Measurements from ENCODE around the gene IGFN1. TPM values are rescaled to one million over a fixed set of nuclear protein-coding genes. Genes with fewer than 3 reads are reported as not detected.

Gene IGFN1
- total and polyA plus RNA-seq, 9 of the 15 experiments (the other 6 are each of a cell fraction or from before 2014, with no cell fraction given): 0.04 TPM; not detected in 8

DNA sequence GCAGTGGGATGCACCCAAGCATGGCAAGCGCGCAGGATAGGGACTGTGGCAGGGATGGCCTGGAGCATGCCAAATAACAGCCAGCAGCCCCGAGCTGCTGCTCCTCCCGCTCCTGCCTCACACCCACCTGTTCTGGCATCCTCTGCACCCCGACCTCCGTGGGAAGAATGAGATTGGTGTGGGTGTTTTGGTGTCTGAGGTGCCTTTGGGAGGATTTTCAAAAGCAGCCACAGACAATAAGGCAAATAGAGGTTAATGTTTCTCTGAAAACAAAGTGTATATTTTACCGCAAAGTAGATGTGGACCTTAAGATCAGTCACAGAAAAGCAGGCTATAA, 35.5 kb downstream of the IGFN1 start:
- FAIRE-seq: no peak

More for the DNA sequence above, 35.5 kb downstream of the IGFN1 start:
- ATAC-seq (no peak), DNase-seq (ENCODE audit: extremely low read depth in 1 of 4, low spot score in 3 of 4) (no peak)
- Histone ChIP-seq H3K27me3 (ENCODE audit: control insufficient read depth in 2 of 2, insufficient read depth in 2 of 2, low read length in 2 of 2) (peaks cover 46 to 73% of the 10 kb centered on the region in 2 experiments), H3K36me3 (ENCODE audit: control insufficient read depth, insufficient read depth, low read length) (no peaks in the 10 kb centered on the region), H3K79me2 (ENCODE audit: control insufficient read depth, insufficient read depth, low read length) (no peaks in the 10 kb centered on the region), H2AFZ (ENCODE audit: low read depth, low read length) (no peak overlapping the region), H3K27ac (ENCODE audit: extremely low read depth, low read depth, low read length) (no peak overlapping the region), H3K4me1 (replicated peaks in 1 of 2; ENCODE audit: control insufficient read depth in 2 of 2, insufficient read depth in 2 of 2, low read length in 2 of 2) (peaks cover 0 to 7% of the 10 kb centered on the region in 2 experiments; a peak in 1 of 5 replicates), H3K9me3 (replicated peaks; ENCODE audit: control insufficient read depth, insufficient read depth, low read depth, low read length) (no peaks in the 10 kb centered on the region), H3K4me2 (ENCODE audit: insufficient read depth, low read length) (no peak overlapping the region), H3K9me1 (ENCODE audit: control insufficient read depth, insufficient read depth, low read length) (no peaks in the 10 kb centered on the region), H4K20me1 (replicated peaks; ENCODE audit: control insufficient read depth, insufficient read depth, low read length) (peaks cover 13% of the 10 kb centered on the region; the same call in 1 of the 2 replicates), H3K4me3 (no peak overlapping the region), H3K9ac (ENCODE audit: insufficient read depth in 1 of 2, low read depth in 2 of 2, low read length in 2 of 2) (no peak overlapping the region)
- in situ Hi-C loops (cut with MboI): no loop called here
- CTCF ChIA-PET (ENCODE audit: low intra/inter-chr PET ratio): interaction anchor here (0.5 kb wide), 1 partner anchor 94 kb away, joined by 3 read pairs; no protein-coding TSS in a partner anchor
- 10% methylated on average over 7 of the region's 7 CpGs for WGBS (ENCODE audit: insufficient coverage, low coverage, missing lambda C conversion rate)
- TF ChIP-seq PCBP1 (IDR thresholded peaks at IDR 0.05; ENCODE audit: low read depth, low read length, poor library complexity, severe bottlenecking): no peak
- TF ChIP-seq, protein P1, sequence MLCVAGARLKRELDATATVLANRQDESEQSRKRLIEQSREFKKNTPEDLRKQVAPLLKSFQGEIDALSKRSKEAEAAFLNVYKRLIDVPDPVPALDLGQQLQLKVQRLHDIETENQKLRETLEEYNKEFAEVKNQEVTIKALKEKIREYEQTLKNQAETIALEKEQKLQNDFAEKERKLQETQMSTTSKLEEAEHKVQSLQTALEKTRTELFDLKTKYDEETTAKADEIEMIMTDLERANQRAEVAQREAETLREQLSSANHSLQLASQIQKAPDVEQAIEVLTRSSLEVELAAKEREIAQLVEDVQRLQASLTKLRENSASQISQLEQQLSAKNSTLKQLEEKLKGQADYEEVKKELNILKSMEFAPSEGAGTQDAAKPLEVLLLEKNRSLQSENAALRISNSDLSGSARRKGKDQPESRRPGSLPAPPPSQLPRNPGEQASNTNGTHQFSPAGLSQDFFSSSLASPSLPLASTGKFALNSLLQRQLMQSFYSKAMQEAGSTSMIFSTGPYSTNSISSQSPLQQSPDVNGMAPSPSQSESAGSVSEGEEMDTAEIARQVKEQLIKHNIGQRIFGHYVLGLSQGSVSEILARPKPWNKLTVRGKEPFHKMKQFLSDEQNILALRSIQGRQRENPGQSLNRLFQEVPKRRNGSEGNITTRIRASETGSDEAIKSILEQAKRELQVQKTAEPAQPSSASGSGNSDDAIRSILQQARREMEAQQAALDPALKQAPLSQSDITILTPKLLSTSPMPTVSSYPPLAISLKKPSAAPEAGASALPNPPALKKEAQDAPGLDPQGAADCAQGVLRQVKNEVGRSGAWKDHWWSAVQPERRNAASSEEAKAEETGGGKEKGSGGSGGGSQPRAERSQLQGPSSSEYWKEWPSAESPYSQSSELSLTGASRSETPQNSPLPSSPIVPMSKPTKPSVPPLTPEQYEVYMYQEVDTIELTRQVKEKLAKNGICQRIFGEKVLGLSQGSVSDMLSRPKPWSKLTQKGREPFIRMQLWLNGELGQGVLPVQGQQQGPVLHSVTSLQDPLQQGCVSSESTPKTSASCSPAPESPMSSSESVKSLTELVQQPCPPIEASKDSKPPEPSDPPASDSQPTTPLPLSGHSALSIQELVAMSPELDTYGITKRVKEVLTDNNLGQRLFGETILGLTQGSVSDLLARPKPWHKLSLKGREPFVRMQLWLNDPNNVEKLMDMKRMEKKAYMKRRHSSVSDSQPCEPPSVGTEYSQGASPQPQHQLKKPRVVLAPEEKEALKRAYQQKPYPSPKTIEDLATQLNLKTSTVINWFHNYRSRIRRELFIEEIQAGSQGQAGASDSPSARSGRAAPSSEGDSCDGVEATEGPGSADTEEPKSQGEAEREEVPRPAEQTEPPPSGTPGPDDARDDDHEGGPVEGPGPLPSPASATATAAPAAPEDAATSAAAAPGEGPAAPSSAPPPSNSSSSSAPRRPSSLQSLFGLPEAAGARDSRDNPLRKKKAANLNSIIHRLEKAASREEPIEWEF (CRISPR knock-in tag; IDR thresholded peaks at IDR 0.05): no peak
- TF ChIP-seq SMARCA4 (IDR thresholded peaks at IDR 0.05): no peak
- no peak for TF ChIP-seq XRCC3 (IDR thresholded peaks at IDR 0.05)
- no peak for TF ChIP-seq KAT7 (CRISPR knock-in tag; IDR thresholded peaks at IDR 0.05; ENCODE audit: borderline replicate concordance)
- TF ChIP-seq, protein P2, sequence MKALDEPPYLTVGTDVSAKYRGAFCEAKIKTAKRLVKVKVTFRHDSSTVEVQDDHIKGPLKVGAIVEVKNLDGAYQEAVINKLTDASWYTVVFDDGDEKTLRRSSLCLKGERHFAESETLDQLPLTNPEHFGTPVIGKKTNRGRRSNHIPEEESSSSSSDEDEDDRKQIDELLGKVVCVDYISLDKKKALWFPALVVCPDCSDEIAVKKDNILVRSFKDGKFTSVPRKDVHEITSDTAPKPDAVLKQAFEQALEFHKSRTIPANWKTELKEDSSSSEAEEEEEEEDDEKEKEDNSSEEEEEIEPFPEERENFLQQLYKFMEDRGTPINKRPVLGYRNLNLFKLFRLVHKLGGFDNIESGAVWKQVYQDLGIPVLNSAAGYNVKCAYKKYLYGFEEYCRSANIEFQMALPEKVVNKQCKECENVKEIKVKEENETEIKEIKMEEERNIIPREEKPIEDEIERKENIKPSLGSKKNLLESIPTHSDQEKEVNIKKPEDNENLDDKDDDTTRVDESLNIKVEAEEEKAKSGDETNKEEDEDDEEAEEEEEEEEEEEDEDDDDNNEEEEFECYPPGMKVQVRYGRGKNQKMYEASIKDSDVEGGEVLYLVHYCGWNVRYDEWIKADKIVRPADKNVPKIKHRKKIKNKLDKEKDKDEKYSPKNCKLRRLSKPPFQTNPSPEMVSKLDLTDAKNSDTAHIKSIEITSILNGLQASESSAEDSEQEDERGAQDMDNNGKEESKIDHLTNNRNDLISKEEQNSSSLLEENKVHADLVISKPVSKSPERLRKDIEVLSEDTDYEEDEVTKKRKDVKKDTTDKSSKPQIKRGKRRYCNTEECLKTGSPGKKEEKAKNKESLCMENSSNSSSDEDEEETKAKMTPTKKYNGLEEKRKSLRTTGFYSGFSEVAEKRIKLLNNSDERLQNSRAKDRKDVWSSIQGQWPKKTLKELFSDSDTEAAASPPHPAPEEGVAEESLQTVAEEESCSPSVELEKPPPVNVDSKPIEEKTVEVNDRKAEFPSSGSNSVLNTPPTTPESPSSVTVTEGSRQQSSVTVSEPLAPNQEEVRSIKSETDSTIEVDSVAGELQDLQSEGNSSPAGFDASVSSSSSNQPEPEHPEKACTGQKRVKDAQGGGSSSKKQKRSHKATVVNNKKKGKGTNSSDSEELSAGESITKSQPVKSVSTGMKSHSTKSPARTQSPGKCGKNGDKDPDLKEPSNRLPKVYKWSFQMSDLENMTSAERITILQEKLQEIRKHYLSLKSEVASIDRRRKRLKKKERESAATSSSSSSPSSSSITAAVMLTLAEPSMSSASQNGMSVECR (CRISPR knock-in tag; IDR thresholded peaks at IDR 0.05): no peak
- TF ChIP-seq, protein P3, sequence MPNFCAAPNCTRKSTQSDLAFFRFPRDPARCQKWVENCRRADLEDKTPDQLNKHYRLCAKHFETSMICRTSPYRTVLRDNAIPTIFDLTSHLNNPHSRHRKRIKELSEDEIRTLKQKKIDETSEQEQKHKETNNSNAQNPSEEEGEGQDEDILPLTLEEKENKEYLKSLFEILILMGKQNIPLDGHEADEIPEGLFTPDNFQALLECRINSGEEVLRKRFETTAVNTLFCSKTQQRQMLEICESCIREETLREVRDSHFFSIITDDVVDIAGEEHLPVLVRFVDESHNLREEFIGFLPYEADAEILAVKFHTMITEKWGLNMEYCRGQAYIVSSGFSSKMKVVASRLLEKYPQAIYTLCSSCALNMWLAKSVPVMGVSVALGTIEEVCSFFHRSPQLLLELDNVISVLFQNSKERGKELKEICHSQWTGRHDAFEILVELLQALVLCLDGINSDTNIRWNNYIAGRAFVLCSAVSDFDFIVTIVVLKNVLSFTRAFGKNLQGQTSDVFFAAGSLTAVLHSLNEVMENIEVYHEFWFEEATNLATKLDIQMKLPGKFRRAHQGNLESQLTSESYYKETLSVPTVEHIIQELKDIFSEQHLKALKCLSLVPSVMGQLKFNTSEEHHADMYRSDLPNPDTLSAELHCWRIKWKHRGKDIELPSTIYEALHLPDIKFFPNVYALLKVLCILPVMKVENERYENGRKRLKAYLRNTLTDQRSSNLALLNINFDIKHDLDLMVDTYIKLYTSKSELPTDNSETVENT (CRISPR knock-in tag; IDR thresholded peaks at IDR 0.05): no peak
- intact Hi-C loops (cut with micrococcal nuclease): loop anchor here (10.0 kb wide), 1 partner anchor 251 kb away; no protein-coding TSS in a partner anchor
- POLR2A ChIA-PET: no interaction called here
- no TSS peak for BruUV-seq (replicated peaks)

All from K562 (cell line).